GM21619 (cell line): ENCODE data around the gene SAMM50.

Experiments
- ATAC-seq: cut with Tn5 transposase; IDR thresholded peaks from one replicate; pipeline ENCODE4 v1.9.1; 2021; ENCODE audit not compliant: unreplicated experiment

The SAMM50 gene

DNA sequence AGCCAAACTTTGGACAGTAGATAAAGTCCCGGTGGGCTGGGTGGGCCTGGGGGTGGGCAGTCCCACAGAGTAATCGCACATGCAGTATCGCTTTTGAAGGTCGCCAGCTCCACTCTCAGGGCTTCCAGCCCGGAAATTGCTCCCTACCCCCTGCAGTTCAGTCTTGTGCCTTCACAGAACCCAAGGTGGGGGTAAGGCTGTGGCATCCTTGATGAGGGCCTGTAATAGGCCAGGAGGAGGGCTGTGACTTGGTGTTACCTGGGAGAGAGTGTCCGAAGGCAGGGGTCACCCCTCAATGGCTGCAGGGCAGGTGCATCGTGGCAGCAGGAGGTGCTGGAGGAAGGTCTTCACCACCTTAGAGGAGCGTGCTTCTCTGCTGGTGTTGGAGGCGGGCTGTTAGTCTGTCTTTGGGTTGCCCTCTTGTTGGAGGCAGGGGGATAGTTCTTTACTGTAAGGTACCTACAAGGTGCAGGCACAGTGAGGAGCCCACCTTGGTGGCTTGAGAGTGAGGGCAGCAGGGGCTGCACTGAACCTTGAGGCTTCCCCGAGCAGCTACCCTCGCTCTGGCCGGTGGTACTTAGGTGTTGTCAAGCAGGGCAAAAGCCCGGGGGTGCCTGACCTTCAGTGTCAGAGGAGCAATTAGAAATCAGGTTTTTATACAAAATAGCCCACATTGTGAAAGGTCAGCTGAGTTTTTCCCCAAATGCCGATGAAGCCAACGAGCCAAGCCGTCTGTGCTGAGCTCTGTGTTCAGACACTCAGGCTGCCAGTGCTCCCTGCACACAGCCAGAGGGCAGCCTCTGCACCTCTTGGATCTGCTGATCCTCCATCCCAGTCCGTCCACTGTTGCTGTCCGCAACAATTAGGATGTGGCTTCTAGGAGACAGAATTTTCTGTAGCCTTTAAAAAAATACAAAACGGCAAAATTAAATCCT, 21.9 kb downstream of the SAMM50 start:
- ATAC-seq, result no peak

DNA sequence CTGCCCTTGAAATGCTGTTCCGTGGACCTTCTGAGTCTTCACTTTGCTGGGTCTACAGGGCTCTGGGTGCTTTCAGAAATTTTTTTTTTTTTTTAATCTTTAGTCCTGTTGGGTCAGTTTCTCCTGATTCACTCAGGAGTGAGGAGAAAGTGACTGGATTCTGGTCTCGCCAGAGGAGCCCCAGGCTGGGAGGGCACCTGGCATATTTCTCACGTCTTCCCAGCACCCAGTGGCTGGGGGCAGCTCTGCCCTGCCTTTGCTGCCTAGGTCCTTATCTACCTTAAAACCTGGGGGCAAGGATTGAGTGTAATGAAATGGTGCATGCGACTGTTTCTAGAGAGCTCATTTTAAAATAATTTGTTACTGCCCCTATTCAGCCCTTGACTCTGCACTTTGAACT, 23.3 kb downstream of the SAMM50 start:
- ATAC-seq, result no peak

DNA sequence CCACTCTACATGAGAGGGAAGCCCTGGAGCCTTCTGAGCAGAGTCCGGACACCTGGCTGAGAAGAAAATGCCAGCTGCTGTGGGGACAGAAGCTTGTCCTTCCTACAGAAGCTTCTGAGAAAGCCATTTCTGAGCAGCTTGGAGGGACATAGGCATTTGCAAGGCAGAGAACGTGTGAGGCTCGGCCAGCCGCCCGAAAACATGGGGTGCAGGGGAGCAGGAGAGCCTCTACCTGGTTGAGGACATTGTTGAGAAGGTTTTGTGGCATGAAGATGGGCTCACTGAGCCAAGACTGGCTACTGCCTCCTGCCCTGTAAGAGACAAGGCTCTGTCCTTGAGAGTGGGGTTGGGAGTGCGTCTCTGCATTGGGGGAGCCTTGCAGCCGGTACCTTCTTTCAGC, 25.3 kb downstream of the SAMM50 start:
- no peak for ATAC-seq

DNA sequence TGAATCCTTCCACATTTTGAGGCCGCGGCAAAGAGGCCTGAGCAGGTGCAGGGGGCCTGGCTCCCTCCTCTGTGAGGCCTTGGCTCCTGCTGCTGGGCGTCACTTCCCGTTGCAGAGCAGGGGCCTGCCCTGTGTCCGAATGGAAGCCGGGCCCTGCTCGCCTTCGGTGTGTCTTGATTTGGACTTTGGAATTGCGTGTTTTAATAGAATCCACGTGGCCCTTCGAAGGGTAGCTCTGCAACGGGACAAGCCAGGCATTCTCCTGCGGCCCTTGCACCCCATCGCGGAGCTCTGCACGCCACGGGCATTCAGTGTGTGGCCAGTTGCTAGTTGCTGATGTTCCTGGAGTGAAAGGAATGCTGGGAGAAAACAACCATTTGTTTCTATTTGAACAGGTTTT, 25.8 kb downstream of the SAMM50 start:
- ATAC-seq, result no peak

DNA sequence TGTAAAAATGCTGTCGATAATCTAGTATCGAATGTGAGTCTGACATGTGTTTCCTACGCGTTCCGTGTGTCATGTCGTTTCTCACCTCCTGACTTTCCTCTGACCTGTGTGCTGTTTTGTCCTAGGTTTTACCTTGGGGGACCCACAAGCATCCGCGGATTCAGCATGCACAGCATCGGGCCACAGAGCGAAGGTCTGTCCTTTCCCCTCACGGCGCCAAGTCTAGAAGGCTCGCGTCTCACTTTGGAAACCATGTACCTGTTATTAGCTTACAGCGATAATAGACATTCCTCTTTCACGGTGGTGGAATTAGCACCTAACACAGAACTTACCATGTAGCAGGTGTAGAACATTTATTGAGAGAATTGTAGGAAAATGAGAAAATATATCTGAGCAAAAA, 28.6 kb downstream of the SAMM50 start:
- ATAC-seq, result no peak

DNA sequence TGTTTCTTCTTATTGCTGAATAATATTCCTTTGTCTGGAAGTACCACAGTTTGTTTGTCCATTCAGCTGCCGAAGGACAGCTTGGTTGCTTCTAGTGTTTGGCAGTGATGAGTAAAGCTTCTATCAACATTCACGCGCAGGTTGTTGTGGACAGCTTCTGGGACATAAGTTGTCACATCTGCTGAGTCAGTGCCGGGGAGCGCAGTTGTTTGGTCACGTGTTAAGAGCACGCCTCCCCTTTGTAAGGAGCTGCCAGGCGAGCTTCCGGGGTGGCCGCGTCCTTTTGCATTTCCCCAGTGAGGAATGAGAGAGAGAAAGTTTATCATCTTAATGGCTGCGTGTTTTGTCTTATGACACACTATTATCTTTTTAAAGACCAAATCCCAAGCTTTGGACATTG, 30.3 kb downstream of the SAMM50 start:
- ATAC-seq, result no peak

DNA sequence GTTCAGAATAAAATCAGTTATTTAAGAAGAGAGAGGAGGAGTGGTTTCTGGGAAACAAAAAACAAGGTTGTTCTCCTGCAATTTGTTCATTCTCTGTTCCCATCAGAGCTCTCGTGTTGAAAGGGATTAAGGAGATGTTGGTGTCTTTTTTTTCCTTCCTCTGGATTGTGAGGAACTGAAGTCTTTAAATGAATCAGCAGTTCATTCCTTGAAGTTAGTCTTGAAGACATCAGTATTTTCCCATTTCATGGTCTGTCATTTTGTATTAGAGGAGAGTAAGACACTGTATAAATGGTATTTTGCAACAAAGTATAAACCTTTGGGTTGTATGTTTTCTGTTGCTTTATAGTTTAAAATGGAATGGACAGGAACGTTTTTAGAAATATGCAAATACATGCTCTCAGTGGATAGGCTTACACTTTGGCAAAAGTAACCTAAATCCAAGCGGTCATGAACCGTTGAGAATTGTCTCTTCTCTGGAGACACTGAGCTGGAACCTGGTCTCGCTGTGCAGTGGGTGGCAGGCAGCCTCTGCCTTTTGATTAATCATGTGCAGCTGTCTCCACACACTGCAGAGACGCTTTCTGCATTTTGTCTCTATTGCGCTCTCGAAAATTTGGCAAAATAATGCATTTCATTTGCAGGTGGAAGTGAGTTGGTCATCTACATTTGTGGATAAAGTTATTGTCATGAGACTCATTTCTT, 33.0 kb downstream of the SAMM50 start:
- ATAC-seq, result no peak

DNA sequence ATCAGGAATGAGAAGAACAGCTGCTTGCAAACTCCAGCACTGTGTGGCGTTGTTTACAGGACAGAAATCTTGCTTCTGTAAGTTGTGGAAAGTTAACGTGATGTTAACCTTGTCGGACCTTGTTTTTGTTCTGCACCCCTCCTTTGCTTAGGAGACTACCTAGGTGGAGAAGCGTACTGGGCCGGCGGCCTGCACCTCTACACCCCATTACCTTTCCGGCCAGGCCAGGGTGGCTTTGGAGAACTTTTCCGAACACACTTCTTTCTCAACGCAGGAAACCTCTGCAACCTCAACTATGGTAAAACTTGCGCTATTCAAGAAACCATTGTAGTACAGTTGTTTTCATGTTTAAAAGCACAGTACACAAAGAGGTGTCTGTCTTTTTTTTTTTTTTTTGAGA, 33.7 kb downstream of the SAMM50 start:
- ATAC-seq, result no peak

DNA sequence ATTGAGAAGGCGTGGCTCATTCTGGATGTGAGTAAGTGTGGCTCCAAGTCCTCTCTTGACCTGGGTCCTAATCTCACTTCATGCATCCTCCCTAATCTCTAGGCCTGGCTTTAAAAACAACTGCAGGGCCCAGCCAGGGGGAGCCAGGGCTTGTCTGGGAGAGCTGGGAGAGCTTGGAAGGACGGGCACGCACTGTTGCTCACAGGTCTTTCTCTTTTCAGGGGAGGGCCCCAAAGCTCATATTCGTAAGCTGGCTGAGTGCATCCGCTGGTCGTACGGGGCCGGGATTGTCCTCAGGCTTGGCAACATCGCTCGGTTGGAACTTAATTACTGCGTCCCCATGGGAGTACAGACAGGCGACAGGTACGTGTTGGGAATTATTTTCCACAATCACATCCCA, 34.8 kb downstream of the SAMM50 start:
- no peak for ATAC-seq

DNA sequence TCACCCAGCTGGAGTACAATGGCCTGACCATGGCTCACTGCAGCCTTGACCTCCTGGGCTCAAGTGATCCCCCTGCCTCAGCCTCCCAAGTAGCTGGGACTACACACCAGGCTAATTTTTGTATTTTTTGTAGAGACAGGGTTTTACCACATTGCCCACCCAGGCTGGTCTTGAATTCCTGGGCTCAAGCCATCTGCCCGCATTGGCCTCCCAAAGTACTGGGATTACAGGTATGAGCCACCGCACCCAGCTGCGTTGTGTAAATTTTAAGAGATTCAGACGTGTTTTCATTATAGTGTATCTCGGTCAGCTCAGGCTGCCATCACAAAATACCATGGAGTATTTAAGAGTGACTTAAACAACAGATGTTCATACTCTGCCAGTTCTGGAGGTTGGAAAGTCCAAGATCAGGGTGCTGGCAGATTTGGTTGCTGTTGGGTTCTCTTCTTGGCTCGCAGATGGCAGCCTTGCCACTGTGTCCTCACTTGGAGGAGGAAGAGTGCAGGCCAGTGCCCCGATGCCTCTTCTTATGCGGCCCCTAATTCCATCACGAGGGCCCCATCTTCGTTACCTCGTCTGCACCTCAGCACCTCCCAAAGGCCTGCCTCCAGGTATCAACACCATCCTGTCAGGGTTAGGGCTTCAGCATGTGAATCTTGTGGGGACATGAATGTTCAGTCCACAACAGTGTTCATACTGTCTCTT, 36.2 kb downstream of the SAMM50 start:
- no peak for ATAC-seq

DNA sequence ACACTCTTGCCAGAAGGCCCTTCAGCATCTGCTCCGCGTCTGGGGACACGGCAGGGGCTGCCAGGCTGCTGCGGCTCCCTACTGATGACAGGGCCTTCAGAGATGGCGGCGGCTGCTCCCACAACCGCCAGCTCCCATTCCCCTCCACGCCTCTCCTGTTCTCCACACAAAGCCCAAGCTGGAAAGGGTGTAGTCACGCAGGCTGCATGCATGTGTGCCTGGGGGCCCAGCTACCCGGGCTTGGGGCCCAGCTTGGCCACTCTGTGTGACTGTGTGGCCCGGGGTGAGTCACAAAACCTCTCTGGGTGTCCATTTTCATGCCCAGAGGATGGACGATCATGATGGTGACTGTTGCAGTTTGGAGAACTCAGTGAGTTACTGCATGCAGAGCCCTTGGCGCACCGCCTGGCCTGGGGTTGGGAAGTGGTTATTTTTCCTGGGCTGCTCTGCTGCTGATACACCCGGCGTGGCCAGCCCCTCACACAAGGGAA, 37.1 kb downstream of the SAMM50 start:
- no peak for ATAC-seq

DNA sequence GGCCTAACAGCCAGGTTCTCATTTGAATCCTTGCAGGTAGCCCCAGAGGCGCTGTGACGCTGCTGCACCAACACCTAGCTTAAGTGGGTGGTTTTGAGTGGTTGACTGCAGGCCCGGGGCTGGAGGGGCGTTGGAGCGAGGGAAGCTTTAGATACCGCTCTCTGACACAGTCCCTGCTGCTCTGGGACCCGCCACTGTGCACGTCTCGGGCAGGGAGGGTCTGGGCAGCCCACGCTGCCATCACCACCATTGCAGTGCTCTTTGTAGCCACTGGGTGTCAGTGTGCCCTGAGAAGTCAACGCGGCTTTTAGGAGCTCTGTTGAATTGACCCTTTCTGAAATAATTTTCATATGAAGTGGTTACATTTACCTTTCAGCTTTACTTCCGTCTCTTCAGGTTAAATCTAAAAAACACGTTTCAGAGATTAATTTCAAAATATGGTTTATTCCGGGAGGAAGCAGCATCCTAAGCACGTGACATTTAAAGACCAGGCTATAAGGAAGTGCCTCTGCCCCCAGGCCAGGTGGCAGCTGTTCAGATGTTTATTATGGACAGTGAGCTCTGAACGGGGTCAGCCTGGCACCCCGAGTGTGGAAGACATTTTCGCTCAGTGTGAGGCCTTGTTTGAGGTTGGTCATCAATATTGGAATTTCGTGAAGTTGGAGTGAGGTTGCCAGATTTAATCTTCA, 38.0 kb downstream of the SAMM50 start:
- ATAC-seq, result no peak

DNA sequence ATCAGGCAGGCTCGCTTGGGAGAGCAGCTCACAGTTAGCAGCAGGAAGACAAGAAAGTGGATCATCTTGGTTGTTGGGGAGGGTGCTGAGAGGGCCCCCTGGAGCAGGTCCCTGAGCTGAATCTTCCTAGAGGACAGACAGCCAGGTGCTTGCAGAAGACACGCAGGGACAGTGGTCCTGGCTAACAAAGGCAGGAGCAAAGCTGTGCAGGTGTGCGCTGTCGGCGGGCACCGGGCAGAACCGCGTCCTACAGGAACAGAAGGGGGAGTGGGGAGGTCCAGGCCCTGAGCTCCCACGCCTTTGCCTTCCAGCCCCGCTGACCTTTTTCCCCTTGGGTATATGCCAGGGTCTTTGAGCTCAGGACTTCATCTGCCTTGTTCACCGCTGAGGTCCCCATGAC, 38.8 kb downstream of the SAMM50 start:
- no peak for ATAC-seq

DNA sequence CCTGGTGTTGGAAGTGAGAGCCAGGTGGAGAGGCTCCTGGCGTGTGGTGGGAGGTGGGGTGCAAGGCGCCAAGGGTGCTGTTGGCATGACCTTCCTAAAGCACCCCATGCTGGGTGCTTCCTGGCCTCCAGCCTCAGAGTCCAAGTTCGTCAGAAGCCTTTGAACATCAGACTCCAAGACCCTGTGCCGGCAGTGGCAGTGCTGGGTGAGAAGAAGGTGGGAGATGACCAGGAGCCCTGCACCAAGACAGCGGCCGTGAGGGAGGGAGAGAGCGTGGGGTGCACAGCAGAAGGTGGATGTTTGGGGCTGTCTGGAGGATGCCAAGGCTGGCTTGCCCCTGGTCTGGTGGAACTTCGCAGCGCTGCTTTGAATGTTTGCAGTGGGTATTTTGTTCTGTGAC, 39.2 kb downstream of the SAMM50 start:
- ATAC-seq, result no peak

DNA sequence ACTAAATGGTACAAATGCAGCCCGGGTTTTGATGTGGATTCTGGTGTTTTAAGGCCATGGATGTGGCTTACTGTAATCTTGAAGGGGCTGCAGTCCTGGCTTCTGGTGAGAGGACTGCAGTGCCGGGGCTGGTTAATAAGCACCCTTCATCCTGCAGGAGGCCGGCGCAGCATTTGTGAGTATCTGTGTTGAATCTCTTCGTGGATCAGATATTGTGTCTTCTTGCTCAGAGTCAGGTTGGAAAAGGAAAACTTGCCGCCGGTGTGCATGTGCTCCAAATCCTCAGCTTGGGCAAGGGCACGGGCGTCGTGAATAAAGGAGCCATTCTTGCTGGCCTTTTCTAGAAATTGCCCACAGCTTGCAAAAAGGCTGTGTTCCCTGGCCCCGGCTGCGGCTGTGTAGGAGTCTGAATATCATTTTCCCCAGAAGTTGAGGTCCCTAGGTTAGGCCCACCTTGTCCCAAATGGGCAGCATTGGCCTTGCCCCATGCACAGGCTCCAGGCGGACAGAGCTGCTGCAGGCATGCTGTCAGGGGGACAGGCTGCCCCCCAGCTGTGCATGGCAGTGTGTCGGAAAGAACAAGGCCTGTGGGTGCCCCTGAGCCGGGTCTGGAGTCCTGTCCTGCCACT, 39.9 kb downstream of the SAMM50 start:
- ATAC-seq, result no peak

DNA sequence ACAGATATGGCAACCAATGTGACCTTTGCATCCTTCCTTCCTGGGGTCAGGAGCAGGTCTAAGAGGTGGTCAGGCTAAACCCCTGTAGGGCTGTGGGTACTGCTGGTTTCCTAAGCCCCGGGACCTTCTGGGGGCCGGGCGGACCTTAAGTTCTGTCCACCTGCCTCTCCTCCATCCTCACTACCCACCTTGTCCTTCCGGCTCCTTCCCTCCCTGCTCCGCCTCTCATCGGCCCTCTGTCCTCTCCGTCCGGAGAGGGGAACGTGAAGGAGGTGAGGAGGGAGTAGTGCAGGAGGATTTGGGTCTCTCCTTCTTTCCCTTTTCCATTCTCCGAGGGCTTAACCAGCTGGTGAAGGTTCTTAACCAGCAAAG, 40.5 kb downstream of the SAMM50 start:
- ATAC-seq, result no peak

DNA sequence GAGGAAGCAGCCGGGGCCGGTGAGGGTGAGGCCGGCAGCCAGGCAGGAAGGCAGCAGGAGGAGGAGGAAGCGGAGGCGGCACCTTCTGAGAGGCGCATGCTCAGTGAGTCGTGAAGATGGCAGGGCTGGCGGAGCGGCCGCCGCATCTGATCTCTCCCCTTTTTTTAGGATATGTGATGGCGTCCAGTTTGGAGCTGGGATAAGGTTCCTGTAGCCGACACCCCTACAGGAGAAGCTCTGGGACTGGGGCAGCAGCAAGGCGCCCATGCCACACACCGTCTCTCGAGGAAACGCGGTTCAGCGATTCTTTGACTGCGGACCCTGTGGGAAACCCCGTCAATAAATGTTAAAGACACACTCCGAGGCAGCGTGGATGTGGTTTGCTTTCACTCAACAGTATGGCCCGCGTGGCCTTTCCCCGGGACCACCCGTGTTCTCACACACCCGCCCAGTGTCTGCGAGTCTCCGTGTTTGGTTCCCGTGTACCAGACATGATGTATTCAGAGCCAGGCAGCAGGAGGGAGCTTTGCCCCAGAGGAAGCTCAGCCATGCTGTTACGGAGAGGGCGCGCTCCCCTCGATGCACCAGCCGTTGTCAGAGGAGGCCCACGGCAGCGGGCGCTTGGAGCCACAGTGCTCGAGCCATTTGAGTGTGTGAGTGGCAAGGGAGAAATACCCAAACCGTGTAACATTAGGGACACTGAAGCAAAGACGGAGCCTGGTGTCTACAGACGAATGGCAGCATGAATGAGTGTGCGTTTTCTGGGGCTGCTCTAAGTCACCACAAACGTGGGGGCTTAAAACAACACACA, 41.1 kb downstream of the SAMM50 start:
- ATAC-seq, result no peak

DNA sequence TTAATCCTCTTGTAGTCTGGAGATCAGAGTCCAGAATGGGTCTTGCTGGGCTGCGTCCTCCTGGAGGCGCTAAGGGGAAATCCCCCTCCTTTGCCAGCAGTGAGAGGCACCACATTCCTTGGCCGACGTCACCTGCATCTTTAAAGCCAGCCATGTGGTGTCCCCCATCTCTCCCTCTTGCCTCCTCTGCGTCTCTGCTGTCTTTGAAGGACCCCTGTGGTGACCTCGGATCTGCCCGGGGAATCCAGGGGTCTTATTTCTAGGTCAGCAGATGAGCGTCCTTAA, 41.7 kb downstream of the SAMM50 start:
- ATAC-seq, result no peak

DNA sequence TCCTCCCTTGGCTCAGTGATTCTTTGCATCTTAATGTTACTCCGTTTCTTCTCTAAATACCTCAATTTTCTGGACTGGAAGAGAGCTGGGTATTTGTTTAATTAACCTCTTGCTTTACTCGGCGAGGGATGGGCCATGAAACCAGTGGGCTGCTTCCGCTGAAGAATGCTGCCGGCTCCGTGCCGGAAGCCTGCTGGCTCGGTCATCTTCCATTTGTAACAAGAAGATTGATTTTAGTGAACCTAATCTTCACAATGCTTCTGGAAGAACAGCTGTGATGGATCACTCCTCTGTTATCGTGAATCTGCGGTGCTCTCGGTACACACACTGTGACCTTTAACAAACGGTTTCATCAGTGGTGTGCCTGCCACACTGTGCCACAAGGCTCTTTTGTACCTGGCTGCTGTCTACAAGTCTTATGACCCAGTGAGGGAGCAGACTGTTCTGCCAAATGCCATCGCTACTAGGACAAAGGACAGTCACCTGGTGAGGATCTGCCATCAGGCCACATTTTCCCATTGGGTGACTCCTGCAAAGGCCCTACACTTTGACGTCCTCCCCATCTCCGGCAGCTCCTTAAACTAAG, 43.5 kb downstream of the SAMM50 start:
- no peak for ATAC-seq

DNA sequence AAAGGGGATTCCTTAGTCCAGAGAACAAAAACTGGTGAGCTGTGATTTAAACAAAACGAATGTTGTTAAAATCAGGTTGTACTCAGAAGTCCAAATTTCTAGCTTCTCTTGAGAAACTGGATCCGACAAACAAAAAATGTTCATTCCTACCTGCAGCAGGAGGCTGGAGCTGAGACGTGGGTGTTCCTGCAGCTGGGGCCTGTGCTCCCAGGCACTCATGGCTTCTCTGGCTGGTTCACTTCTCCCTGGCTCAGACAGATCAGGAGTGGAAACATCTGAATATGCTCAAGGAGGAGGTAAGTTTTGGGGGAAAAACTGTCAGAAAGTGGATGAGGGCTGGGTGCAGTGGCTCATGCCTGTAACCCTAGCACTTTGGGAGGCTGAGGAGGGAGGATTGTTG, 44.1 kb downstream of the SAMM50 start:
- no peak for ATAC-seq
